GM21723 (cell line): ENCODE results near the gene E2F8.

Experiments used
- ATAC-seq: cut with Tn5 transposase; IDR thresholded peaks from one replicate; pipeline ENCODE4 v1.9.1; 2021; ENCODE audit warnings: mild to moderate bottlenecking, moderate library complexity; ENCODE audit not compliant: unreplicated experiment

Gene E2F8

DNA sequence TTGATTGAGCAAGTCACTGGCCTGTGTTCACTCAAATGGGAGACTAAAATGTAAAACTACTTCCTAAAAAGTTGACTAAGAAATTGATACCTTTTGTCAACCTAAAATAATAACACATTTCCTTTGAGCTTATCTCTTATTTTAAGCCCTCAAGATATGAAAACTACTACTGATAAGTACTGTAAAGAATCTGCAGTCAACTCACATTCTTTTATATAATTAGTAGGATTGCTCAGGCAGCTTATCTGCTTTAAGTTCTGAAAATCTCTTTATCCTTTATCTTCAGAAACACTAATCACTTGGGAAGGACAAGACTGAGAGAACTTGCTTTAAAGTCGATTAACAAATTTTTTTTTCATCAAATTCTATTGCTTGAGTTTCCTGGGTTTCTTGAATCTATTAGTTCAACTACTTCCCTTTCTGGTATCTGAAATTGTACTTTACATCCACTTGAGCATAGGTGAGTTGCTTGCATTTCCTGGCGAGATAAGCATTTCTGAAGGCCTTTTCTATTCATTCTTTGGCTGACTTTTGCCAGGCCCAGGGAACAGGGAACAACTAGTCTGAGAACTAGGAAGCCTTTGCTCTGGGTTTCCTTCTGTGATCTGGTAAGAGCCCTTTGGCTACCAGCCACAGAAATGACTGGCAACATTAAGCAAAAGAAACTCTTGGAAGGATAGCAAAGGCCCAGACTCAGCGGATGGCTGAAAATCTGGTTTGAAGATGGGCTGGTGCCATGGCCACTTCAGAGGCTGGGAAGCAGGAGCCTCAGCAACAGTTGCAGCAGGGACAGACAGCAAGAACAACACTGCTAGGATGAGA, 19.6 kb downstream of the E2F8 start:
- no peak for ATAC-seq

DNA sequence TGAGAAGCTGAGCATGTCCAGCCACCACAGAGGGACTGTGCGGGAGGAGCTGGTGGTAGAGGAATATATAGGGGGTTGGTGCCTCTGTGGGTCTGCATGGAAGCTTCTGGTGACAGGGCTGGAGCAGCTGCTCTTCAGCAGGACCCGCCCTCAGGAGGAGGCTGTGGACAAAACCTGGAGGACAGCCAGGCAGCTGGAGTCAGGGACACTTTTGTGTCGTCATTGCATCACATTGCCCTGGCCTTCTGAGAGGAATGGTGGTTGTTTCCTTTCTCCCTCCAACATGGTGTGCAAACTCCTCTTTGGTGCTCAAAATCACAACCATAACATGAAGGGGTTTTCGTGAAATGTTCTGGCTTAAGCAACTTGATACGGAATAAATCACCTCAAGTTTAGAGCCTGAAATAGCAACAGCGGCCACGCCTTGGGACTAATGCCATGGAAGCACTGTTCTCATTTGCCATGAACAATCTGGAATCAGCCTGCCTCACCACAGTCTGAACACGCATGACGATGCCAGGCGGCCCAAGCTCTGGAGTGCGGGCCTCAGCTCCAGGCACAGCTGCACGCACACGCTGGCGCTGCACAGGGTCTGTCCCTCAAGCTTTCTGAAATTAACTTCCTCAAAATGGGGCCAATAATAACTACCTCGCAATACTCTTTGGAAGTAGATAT, 21.8 kb downstream of the E2F8 start:
- ATAC-seq = no peak

DNA sequence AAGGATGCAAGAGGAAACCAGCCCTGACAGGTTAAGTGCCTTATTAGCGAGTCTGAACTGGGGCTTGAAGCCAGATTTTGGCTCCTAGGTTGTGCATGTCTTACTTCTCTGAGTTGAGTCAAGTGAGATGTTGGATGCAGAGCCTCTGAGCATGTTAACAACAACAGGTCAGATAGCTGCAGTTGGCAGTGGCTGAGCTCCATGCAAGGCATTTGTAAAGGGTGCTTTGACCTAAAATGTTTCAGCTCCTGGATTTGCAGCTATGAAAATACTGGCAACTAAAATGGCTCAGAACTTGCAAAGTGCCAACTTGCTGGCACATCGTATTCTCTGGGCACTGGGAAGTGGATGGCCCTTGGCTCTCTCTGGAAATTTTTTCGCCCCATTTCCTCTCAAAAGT, 22.5 kb downstream of the E2F8 start:
- ATAC-seq = no peak

DNA sequence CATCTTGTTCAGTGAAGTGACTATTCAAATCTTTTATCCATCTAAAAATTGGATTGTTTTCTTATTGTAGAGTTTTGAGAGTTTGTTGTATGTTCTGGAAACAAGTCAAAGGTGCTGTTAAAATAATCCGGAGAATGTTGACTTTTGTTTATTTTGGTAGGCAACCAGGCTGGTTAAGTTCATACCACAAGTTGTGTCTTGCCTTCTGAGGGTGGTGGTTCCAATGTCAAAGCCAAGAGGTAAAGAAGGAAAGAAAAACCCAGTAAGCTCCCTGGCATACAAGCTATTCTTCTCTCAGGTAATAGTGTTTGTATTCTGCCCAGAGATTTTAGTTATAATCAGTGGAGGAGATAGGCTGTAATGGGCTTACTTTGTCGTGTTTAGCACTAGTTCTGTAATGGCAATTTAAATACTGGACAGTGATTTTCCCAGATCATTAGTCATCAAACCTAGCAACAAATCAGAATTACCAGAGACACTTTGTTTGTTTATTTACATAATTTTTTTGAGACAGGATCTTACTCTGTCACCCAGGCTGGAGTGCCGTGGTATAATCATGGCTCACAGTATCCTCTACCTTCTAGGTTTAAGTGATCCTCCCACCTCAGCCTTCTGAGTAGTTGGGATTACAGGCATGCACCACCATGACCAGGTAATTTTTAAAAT, 23.9 kb downstream of the E2F8 start:
- no peak for ATAC-seq

DNA sequence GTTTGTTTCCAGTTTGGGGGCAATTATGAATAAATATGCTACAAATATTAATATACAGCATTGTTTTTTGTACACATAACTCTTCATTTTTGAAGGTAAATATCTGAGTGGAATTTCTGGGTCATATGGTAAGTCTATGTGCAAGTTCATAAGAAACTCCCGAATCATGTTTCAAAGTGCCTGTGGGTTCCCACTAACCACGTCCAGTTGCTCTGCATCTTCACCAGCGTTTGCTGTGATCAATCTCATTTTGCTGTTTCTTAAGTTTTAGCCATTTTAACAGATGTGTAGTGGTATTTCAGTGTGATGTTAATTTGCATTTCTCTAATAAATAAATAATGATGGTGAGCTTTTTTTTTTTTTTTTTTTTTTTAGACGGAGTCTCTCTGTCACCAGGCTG, 24.7 kb downstream of the E2F8 start:
- no peak for ATAC-seq

DNA sequence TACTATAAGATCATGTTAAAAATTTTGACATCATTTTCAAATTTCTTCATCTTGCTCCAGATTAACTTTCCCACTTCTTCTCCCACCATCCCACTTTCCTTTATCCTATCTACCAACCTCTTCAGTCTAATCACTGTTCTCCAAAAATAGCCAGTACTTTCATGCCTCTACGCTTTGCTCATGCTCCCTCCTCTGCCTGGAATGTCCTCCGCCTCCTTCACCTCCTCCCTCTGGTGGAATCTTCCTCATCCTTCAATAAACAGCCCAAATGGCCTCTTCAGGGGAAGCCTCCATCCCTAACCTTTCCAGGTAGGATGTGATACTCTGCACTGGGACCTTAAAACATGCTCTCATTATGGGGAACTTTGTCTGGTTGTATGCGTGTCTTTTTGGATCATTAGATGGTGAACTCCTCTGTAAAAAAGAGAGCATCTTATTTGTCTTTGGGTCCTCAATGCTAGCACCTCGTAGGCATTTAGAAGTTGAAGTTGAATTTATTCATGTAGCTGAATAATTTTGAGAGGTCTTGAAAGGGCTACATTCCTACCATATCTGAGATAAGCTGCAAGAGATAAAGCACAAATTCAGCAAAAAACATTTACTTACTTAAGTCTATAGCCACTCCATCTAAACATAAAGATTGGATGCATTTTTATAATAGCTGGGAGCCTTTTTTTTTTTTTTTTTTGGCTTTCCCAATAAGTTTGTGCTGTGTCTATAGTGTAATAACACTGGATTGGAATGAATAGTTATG, 31.0 kb downstream of the E2F8 start:
- no peak for ATAC-seq

DNA sequence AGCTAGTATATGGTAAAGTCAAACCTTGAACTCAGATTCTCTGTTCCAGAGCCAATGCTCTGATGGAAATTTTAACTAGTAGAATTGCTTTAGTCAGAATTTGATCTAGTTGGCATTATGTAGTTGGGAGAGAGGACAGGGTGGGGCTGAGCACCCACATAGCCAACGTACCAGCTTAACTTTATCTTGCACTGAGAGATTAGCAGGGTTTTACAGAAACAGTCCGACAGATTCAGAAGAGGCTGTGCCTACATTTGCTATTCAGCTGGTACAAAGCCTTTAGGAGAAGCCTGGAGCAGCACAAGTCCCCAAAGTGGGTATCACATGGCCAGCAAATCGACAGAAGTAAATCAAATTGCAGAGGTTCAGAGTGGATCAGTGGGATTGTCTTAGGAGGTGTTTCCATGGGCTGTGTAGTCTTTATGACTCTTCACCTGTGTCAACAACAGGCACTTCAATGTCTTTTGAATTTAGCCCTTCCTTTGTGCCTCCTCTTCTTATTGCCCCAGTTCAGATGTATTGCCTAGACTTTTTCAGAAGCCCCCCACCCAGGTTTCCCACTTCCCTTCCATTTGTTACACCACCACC, 31.7 kb downstream of the E2F8 start:
- ATAC-seq = no peak

DNA sequence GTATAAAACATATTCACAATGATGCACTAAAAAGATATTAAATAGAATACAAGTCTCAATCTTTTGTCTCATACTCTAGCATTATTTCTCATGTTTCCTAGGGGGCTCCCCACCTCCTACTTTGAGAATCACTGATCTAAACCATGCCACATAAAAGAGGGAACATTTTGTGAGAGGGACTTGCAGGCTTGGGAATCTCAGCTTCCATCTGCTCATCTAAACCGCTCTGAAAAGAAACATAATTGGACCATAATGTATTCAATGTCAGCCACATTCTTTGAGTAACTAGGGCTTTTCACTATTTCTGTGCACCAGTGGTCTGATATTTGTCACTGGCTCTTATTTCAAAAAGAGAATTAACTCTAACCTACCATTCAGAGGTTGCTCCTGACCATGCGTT, 32.6 kb downstream of the E2F8 start:
- no peak for ATAC-seq

DNA sequence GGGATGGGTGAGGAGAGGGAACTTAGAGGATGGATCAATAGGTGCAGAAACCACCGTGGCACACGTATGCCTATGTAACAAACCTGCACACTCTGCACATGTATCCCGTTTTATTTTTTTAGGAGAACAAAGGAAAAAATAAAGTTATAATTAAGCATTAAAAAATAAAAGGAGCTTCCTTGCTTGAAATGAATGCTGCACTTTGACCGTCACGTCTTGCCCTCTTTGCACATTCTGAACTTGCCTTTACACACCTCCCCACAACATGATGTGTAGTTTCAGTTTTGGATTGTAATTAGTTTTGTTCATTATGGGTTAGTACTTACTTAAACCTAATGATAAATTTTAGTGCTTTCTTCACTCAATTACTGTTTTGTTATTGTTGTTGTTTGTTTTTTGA, 35.9 kb downstream of the E2F8 start:
- ATAC-seq = no peak

DNA sequence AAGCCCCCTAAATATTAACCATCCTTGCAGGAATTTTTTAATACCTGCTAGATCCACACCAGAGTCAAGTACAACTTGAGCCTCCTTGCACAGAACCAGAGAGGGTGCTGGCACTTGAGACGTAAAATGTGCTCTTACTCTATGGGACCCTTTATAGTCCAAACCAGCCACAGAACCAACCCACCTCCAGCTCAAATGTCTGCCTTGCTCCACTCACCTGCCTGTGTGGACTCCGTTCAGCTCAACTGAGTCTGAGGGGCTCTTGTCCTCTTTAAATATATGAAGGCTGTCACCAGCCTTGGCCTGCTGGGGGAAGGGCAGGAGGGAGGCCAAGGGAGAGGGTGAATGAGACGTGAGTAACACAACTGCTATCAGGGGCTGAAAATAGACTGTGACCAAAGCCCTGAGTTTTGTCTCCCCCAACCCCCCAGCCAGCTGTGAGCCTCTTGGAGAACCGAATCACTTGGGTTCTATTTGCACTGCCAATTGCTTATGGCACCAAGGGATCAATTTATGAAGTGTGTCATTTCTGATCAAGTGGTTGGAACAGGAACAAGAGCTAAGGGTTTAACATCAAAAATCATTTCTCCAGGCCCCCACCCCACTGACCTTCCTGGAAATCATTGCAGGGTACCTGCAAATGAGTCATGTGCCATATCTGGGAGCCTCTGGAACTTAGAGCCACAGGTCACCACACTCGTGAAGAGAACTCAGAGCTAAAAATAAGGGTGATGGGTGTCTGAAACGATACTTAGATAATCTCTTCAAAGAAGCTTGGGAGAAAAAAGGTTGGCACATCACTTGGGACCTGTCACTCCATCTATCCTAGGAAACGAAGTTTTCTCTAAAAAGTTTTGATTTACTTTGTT, 38.8 kb downstream of the E2F8 start, which contains the start of gene CSRP3:
CSRP3 (minus strand) TSS at position 247 of the 869 bp plus-strand sequence. CDS start 9,535 bp downstream, outside the sequence.
- no peak for ATAC-seq

DNA sequence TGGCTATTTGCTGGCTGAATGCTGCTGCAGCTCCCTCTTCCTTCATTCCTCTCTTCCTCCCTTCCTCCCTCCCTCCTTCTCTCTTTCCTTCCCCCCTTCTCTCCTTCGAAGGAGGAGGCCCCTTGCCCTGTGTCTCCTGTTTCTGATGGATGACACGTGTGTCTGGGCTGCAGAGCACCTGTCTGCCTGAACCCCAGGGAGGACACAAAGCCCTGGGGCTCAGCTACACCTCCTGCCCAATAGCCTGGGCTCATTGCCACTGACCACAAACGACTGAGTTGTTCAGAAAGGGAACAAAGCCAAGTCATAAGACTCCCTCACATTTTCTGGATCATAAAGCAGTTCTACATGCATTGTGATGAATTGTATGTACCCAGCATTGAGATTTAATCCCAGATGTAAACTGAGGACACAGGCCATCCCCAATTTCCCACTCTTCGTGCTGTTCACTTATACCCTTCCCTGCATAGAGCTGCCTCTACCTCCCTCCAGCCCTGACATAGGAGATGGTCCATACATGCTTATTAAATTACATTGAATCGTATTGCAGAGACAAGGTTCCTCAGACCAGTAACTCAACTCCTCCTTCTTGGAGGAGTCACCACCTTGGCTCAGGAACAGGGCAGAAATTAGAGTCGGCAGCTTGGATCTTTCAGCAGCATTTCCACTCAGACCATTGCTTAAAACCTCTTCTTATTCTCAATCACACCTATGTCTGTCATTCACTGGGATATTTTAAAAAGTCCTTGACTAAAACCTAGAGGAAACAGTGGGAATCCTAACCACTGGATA, 40.1 kb downstream of the E2F8 start:
- ATAC-seq = no peak

DNA sequence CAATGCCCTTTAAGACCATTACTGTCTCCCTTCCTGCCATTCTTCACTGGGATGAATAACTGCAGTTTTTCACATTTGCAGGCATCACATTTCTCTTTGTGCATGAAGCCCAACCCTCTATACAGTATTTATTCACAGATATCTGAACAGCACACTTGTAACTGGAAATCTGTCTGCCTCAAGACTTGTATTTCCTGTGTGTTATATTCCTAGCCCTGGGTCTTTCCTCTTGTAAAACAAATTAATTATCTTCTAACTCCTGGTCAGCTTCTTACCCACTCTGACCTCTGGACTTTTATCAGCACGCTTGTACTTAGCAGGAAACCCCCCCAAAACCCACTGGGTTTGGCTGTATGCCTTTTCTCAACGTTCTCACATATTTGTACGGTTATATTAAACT, 41.0 kb downstream of the E2F8 start:
- ATAC-seq = no peak

DNA sequence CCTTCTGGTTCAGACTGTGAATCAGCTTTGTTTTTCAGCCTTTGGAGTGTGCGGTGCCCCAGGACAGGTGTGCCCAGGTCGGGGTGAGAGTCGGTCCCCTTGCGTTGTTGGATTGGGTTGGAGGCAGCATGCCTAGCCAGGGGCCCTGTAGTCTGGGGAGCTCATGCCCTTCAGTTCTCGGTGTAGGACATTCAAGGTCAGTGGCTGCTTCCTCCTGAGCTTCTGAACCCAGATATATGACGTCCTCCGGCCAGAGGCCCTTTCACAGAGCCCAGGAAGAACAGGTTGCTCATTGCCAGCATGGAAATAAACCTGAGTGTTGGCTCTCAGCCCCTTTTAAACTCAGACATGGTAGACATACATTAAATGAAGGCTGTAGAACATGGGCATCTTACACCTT, 41.7 kb downstream of the E2F8 start:
- ATAC-seq = no peak

DNA sequence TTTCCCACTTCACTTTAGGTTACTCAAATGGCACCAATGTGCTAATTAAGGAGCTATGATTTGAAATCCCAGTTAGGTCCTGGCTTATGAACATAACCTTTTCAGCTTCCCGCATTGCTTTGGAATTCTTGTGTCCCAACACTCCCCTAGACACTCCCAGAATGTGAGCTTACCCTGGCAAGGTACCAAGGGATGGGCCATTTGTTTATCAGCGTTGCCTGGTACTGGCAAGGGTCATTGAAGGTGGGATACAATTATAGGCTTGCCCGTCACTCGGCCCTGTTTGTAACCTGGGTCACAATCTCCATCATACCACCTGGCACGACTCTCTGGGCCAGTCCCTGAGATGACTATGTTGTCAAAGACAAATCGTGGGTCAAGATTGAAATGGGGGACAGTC, 44.3 kb downstream of the E2F8 start:
- no peak for ATAC-seq

DNA sequence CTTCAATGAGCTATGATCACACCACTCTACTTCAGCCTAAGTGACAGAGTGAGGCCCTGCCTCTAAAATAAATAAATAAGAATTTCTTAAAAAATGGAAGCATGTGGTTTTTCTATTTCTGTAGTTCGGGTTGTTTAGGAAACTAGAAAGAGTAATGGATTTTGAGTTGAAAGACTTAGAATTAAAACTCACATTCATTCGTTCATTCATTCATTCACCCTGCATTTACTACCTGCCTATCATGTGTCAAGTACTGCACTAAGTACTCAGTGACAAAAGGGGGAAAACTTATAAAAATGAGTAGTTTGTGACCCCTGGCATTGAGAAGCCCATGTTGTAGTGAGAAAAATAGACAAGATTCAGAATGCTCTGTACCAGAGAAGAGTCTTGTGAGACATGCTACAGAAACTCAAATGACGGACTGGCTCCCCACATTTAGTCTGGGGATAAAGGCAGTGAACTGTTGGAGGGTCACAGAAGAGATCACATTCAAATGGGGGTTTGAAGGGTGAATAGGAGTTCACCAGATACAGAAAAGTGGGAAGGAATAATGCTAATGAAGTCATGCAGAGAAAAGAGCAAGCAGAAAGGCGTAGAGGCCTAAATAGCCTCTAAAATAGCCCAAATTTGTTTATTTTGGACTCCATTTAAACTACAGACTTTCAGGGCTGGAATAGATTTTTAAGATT, 46.0 kb downstream of the E2F8 start:
- ATAC-seq = no peak

DNA sequence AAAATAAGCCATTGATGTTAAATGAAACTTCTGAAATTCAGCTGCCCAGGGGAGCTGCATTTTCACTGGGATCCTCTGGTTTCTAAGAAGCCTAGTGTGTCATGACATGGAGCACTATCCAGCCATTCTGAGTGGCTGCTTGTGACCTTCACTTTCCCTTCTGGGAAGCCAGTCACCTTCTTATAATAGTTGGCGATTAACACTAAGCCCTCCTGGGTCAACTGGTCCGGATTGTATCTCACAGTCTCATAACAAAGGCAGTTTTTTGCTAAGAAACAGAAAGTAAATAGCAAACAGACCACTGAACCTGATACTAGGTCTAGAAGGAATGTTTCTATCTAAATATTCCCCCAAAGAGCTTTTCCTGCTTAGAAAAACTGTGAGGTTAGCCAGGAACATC, 46.8 kb downstream of the E2F8 start:
- no peak for ATAC-seq

DNA sequence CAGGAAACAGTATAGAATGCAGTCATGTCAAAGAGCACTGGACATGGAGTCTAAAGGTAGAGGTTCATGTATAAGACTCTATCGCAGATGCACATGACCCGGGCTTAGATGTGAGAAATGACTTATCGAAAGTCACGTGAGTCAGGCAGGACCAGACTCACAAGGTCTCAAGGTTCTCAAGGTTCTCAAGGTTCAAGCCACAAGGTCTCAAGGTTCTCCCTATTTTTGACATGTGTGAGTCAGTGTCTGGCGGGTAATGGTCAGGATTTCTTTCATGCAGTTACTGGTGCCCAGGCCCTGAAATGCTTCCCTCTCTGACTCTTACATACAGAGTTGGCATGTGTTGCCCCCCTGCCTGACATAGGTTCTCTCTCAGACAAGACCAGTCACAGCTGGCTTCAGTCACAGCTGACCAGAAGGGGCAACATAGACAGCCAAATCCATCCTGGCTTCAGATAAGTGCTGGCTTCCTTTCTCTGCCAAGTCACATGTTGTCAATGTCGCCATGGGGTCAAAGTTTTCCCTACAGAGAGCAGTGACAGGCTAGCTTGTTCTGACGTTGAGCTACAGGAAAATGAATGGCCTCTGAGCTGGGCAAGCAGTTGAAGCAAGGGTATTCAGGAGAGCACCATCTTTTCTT, 49.1 kb downstream of the E2F8 start:
- no peak for ATAC-seq

DNA sequence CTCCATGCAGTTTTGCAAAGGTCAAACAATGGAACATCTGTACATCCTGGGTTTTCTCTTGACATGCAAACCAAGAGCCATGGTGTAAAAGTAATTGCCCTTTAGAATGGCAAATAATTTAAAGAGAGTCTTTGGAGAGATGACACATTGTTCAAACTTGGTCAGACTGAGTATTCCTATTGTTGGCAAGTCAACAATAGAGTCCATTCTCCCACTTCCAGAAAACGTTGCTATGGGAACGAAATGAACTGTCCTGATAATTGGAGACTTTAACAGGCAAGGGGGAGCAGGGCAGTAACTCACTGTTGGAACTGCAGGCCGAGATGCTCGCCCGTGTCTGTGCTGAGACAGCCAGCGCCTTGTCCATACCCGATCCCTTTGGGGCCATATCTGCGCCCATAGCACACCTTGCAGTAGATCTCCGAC, 52.9 kb downstream of the E2F8 start:
- no peak for ATAC-seq
